H9 (cell line): ENCODE results near the gene IFNAR2. TPM values are rescaled to one million over a fixed set of nuclear protein-coding genes. Genes with fewer than 3 reads are reported as not detected.

ENCODE experiments used
- DNase-seq: peaks from one replicate; pipeline ENCODE4 v3.0.0-alpha.2; 2017
- H2AFZ ChIP-seq: one replicate; pipeline ENCODE4 v1.6.1; 2013; ENCODE audit warnings: mild to moderate bottlenecking, low read length, control low read depth, moderate library complexity
- H2AK5ac ChIP-seq: 2 replicates; pipeline ENCODE4 v1.6.1; 2013; ENCODE audit warnings: low read length, control low read depth, mixed read lengths; ENCODE audit not compliant: insufficient read length
- H2BK120ac ChIP-seq: one replicate; pipeline ENCODE4 v1.6.1; 2013; ENCODE audit warnings: low read depth, mild to moderate bottlenecking, low read length, control low read depth, inconsistent platforms; ENCODE audit not compliant: poor library complexity, severe bottlenecking
- H2BK12ac ChIP-seq: 2 replicates; pipeline ENCODE4 v1.6.1; 2013; ENCODE audit warnings: low read length, control low read depth, mixed read lengths, low read depth; ENCODE audit not compliant: insufficient read length
- H2BK15ac ChIP-seq: 2 replicates; pipeline ENCODE4 v1.6.1; 2013; ENCODE audit warnings: low read depth, low read length, control low read depth
- H2BK20ac ChIP-seq: one replicate; pipeline ENCODE4 v1.6.1; 2013; ENCODE audit warnings: low read depth, mild to moderate bottlenecking, low read length, control low read depth, inconsistent platforms; ENCODE audit not compliant: poor library complexity, severe bottlenecking
- H2BK5ac ChIP-seq: 2 replicates; pipeline ENCODE4 v1.6.1; 2013; ENCODE audit warnings: low read length, control low read depth, mixed read lengths; ENCODE audit not compliant: insufficient read length
- H3K14ac ChIP-seq: 2 replicates; pipeline ENCODE4 v1.6.1; 2013; ENCODE audit warnings: low read length, control low read depth; ENCODE audit not compliant: insufficient read depth
- H3K18ac ChIP-seq: 2 replicates; pipeline ENCODE4 v1.6.1; 2013; ENCODE audit warnings: low read depth, mild to moderate bottlenecking, mixed read lengths, low read length, control low read depth; ENCODE audit not compliant: insufficient read length
- H3K23ac ChIP-seq: 2 replicates; pipeline ENCODE4 v1.6.1; 2013; ENCODE audit warnings: low read length, control low read depth, mixed read lengths, low read depth; ENCODE audit not compliant: insufficient read length
- H3K23me2 ChIP-seq: 2 replicates; pipeline ENCODE4 v1.6.1; 2013; ENCODE audit warnings: low read depth, mild to moderate bottlenecking, mixed read lengths, low read length, control low read depth; ENCODE audit not compliant: insufficient read length, poor library complexity, severe bottlenecking
- H3K27ac ChIP-seq: 2 replicates; pipeline ENCODE4 v1.5.1; 2013; ENCODE audit warnings: low read length, control low read depth, mixed read lengths, low read depth; ENCODE audit not compliant: insufficient read length
- H3K27me3 ChIP-seq: 2 replicates; pipeline ENCODE4 v1.6.1; 2013; ENCODE audit warnings: low read length, control low read depth, inconsistent platforms; ENCODE audit not compliant: insufficient read depth
- H3K4ac ChIP-seq: 2 replicates; pipeline ENCODE4 v1.6.1; 2013; ENCODE audit warnings: low read depth, mild to moderate bottlenecking, control low read depth, inconsistent platforms, low read length, moderate library complexity
- H3K4me1 ChIP-seq: 2 replicates; pipeline ENCODE4 v1.6.1; 2013; ENCODE audit warnings: low read length, control low read depth, inconsistent platforms; ENCODE audit not compliant: insufficient read depth
- H3K4me2 ChIP-seq: 2 replicates; pipeline ENCODE4 v1.6.1; 2013; ENCODE audit warnings: low read length, control low read depth, mixed read lengths; ENCODE audit not compliant: insufficient read length, insufficient read depth
- H3K56ac ChIP-seq: 2 replicates; pipeline ENCODE4 v1.6.1; 2013; ENCODE audit warnings: low read depth, mild to moderate bottlenecking, mixed read lengths, low read length, control low read depth; ENCODE audit not compliant: insufficient read length
- H3K79me1 ChIP-seq: 2 replicates; pipeline ENCODE4 v1.6.1; 2013; ENCODE audit warnings: low read depth, mild to moderate bottlenecking, moderate library complexity, low read length, control low read depth, inconsistent platforms; ENCODE audit not compliant: insufficient read depth, poor library complexity, severe bottlenecking
- H3K79me2 ChIP-seq: 2 replicates; pipeline ENCODE4 v1.6.1; 2013; ENCODE audit warnings: low read length, control low read depth, inconsistent platforms; ENCODE audit not compliant: insufficient read depth
- H3K9ac ChIP-seq: 2 replicates; pipeline ENCODE4 v1.6.1; 2013; ENCODE audit warnings: low read length, control low read depth, mixed read lengths; ENCODE audit not compliant: insufficient read length; ENCODE audit errors: extremely low read depth
- H3K9me3 ChIP-seq: one replicate; pipeline ENCODE4 v1.6.1; 2013; ENCODE audit warnings: low read depth, low read length, inconsistent platforms; ENCODE audit not compliant: control insufficient read depth
- H3T11ph ChIP-seq: one replicate; pipeline ENCODE4 v1.6.1; 2013; ENCODE audit warnings: mild to moderate bottlenecking, low read length, control low read depth, inconsistent platforms
- H4K20me1 ChIP-seq: one replicate; pipeline ENCODE4 v1.6.1; 2013; ENCODE audit not compliant: control insufficient read depth, insufficient read length, insufficient read depth
- H4K5ac ChIP-seq: 2 replicates; pipeline ENCODE4 v1.6.1; 2013; ENCODE audit warnings: low read depth, mild to moderate bottlenecking, mixed read lengths, low read length, control low read depth; ENCODE audit not compliant: insufficient read length
- H4K8ac ChIP-seq: replicated peaks from 2 replicates; pipeline ENCODE4 v1.6.1; 2013; ENCODE audit warnings: low read length, control low read depth, mixed read lengths, low read depth; ENCODE audit not compliant: insufficient read length
- H4K91ac ChIP-seq: 2 replicates; pipeline ENCODE4 v1.6.1; 2013; ENCODE audit warnings: low read depth, mild to moderate bottlenecking, moderate library complexity, mixed read lengths, low read length, control low read depth; ENCODE audit not compliant: insufficient read length
- H3K27ac Mint-ChIP-seq, 3 experiments: 2 replicates in 2 of 3; 3 replicates in 1 of 3; pipeline ENCODE4 v1.8.0; 2020 to 2021; ENCODE audit warnings: mixed read lengths in 3 of 3, mild to moderate bottlenecking in 1 of 3, moderate library complexity in 1 of 3
- H3K27me3 Mint-ChIP-seq: 2 replicates; pipeline ENCODE4 v1.8.0; 2021; ENCODE audit warnings: low read depth, mild to moderate bottlenecking, moderate library complexity, mixed read lengths
- H3K36me3 Mint-ChIP-seq, 3 experiments: 2 replicates in 2 of 3; 3 replicates in 1 of 3; pipeline ENCODE4 v1.8.0; 2020 to 2021; ENCODE audit warnings: low read depth in 3 of 3, mixed read lengths in 3 of 3; ENCODE audit not compliant: insufficient read depth in 1 of 3
- H3K4me1 Mint-ChIP-seq, 2 experiments: 2 replicates each; pipeline ENCODE4 v1.8.0; 2020; ENCODE audit warnings: mixed read lengths in 2 of 2
- H3K4me3 Mint-ChIP-seq, 2 experiments: 2 replicates in 1 of 2; 3 replicates in 1 of 2; pipeline ENCODE4 v1.8.0; 2020 to 2021; ENCODE audit warnings: mild to moderate bottlenecking in 2 of 2, mixed read lengths in 2 of 2, moderate library complexity in 1 of 2
- H3K9me3 Mint-ChIP-seq, 2 experiments: 2 replicates in 1 of 2; 3 replicates in 1 of 2; pipeline ENCODE4 v1.8.0; 2020; ENCODE audit warnings: mild to moderate bottlenecking in 2 of 2, mixed read lengths in 2 of 2, moderate library complexity in 1 of 2
- WGBS: extraction: QIAGEN DNeasy Blood & Tissue Kit; methylation state at CpG from one replicate; pipeline ENCODE4 v1.1.7; 2013; ENCODE audit warnings: missing lambda C conversion rate, low lambda C conversion rate, mixed read lengths; ENCODE audit not compliant: insufficient read length; ENCODE audit errors: extremely low coverage; 5-methylcytosine and 5-hydroxymethylcytosine counted together
- total RNA-seq: library from RNA; stranded (reverse); gene quantifications from 2 replicates; pipeline ENCODE4 v1.2.1, GENCODE V29; 2021
- TF ChIP-seq, protein P1 (sequence below): fragments of 200-600 bp; sonication (generic); conservative IDR thresholded peaks from 3 replicates; pipeline ENCODE4 v1.8.0; 2021; ENCODE audit warnings: antibody characterized with exemption, mild to moderate bottlenecking

Gene IFNAR2
- total RNA-seq, 1 experiment from 2014 or later: 14.4 TPM

DNA sequence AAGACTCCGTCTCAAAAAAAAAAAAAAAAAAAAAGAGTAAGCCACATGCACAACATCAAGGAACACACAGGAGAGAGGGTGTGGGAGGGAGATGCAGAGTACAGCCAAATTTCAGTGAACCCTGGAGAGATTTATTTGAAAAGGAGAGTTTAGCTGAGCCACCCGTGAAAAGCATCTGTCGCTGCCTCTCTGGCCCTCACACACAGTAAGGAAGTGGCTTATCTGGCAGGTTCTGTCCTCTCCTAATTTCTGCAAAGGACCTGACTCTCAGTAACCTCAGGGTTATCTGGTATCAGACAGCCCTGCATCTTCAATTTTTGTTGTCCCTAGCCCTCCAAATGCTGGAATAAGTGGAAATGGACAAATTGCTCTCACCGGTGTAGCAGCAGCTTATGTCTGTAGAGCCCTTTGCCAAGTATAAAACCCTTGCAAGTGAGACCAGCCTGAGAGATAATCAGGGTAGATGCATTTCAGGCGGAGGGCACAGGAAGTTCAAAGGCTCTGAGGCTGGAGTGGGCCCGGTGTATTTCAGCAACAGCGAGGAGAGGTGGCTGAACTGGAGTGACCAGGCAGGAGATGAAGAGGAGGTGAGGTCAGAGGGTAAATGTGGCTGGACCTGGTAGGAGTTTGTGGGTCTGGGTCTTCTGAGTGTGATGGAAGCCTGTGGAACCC, 19.7 kb downstream of the IFNAR2 start:
- Histone ChIP-seq H2BK20ac (no peak overlapping the region), H4K5ac (no peak overlapping the region), H2BK12ac (no peak overlapping the region), H3K4ac (no peak overlapping the region), H3K4me2 (no peak overlapping the region), H3K9ac (no peak overlapping the region), H3K27ac (no peak overlapping the region), H2AK5ac (no peak overlapping the region), H3K9me3 (no peaks in the 10 kb centered on the region), H4K91ac (no peak overlapping the region), H3K18ac (no peak overlapping the region), H3K79me2 (no peaks in the 10 kb centered on the region), H3K14ac (no peak overlapping the region), H4K20me1 (no peaks in the 10 kb centered on the region), H3K79me1 (no peaks in the 10 kb centered on the region), H3K23me2 (no peaks in the 10 kb centered on the region), H3K4me1 (no peaks in the 10 kb centered on the region), H2AFZ (no peak overlapping the region), H4K8ac (no peak overlapping the region), H3T11ph (no peak overlapping the region), H2BK15ac (no peak overlapping the region), H2BK5ac (no peak overlapping the region), H3K23ac (no peak overlapping the region), H2BK120ac (no peak overlapping the region), H3K27me3 (no peaks in the 10 kb centered on the region), H3K56ac (no peak overlapping the region)
- no peak for DNase-seq
- no peaks in the 10 kb centered on the region for H3K9me3 Mint-ChIP-seq
- H3K27ac Mint-ChIP-seq: no peak overlapping the region
- TF ChIP-seq, protein P1, sequence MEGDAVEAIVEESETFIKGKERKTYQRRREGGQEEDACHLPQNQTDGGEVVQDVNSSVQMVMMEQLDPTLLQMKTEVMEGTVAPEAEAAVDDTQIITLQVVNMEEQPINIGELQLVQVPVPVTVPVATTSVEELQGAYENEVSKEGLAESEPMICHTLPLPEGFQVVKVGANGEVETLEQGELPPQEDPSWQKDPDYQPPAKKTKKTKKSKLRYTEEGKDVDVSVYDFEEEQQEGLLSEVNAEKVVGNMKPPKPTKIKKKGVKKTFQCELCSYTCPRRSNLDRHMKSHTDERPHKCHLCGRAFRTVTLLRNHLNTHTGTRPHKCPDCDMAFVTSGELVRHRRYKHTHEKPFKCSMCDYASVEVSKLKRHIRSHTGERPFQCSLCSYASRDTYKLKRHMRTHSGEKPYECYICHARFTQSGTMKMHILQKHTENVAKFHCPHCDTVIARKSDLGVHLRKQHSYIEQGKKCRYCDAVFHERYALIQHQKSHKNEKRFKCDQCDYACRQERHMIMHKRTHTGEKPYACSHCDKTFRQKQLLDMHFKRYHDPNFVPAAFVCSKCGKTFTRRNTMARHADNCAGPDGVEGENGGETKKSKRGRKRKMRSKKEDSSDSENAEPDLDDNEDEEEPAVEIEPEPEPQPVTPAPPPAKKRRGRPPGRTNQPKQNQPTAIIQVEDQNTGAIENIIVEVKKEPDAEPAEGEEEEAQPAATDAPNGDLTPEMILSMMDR: no peak
- no CpG with 5 or more reads among the region's 7 CpGs for WGBS
- no peaks in the 10 kb centered on the region for H3K27me3 Mint-ChIP-seq
- H3K4me1 Mint-ChIP-seq: peaks cover 0 to 2% of the 10 kb centered on the region in 2 experiments; a peak in 1 of 4 replicates
- H3K36me3 Mint-ChIP-seq: peaks cover 38 to 83% (median 77%) of the 10 kb centered on the region in 3 experiments
- H3K4me3 Mint-ChIP-seq: no peak overlapping the region; a peak in 1 of 5 replicates
